Endothelial cell of umbilical vein (primary cell): Measurements from ENCODE around the gene SMCP. TPM values are rescaled to one million over a fixed set of nuclear protein-coding genes. Genes with fewer than 3 reads are reported as not detected.

Experiments
- BruUV-seq: library from RNA; stranded (reverse); fragments of 400-500 nt; replicated peaks from 2 replicates; lab custom pipeline; 2021; lab: Mats Ljungman, UMichigan
- CTCF ChIA-PET: fragments of 300-600, 350-600 bp; sonication (Branson Sonifier 250); formaldehyde crosslinking; loops from one replicate; lab custom pipeline; 2021; ENCODE audit warnings: antibody characterized with exemption, inconsistent platforms; lab: Charles Lee
- POLR2A ChIA-PET: fragments of 300-600, 350-600 bp; sonication (Branson Sonifier 250); formaldehyde crosslinking; loops from one replicate; lab custom pipeline; 2021; ENCODE audit warnings: antibody characterized with exemption, inconsistent platforms; lab: Charles Lee
- DNase-seq: peaks from one replicate; pipeline ENCODE4 v3.0.0-alpha.2; 2011; ENCODE audit warnings: low read depth, low spot score
- FAIRE-seq: peaks from 2 replicates; lab custom pipeline; 2011; peaks lifted over from hg19 to GRCh38; lab: Jason Lieb, UNC
- H2AFZ ChIP-seq: 2 replicates; pipeline ENCODE4 v1.6.0; 2012; ENCODE audit warnings: low read depth, low read length, control low read depth, inconsistent platforms
- H3K27ac ChIP-seq: 2 replicates; pipeline ENCODE4 v1.5.1; 2011; ENCODE audit warnings: low read depth, mild to moderate bottlenecking, control low read depth, low read length, moderate library complexity; ENCODE audit not compliant: insufficient read depth
- H3K27me3 ChIP-seq, 2 experiments: 2 replicates each; pipeline versions ENCODE4 v1.6.0 to v1.6.1; 2011; ENCODE audit warnings: low read length in 2 of 2, mixed read lengths in 1 of 2; ENCODE audit not compliant: control insufficient read depth in 2 of 2, insufficient read depth in 2 of 2
- H3K36me3 ChIP-seq, 2 experiments: 2 replicates in 1 of 2; 3 replicates in 1 of 2; pipeline ENCODE4 v1.5.1; 2011; ENCODE audit warnings: low read length in 2 of 2, mild to moderate bottlenecking in 1 of 2, moderate library complexity in 1 of 2; ENCODE audit not compliant: control insufficient read depth in 2 of 2, insufficient read depth in 2 of 2; ENCODE audit errors: extremely low read depth in 1 of 2
- H3K4me1 ChIP-seq: 3 replicates; pipeline ENCODE4 v1.5.1; 2011; ENCODE audit warnings: mild to moderate bottlenecking, low read length; ENCODE audit not compliant: control insufficient read depth, insufficient read depth; ENCODE audit errors: extremely low read depth
- H3K4me2 ChIP-seq: 2 replicates; pipeline ENCODE4 v1.6.1; 2011; ENCODE audit warnings: low read length, control low read depth, mixed read lengths; ENCODE audit not compliant: insufficient read depth
- H3K4me3 ChIP-seq, 3 experiments: fragments of 200-600 bp in 1 of 3; sonication (generic), shearing (Covaris generic) in 1 of 3; replicated peaks in 1 of 3; 2 replicates each; pipeline ENCODE4 v1.5.1; 2011 to 2016; ENCODE audit warnings: control low read depth in 3 of 3, low read length in 3 of 3, mild to moderate bottlenecking in 2 of 3, inconsistent platforms in 1 of 3, low read depth in 1 of 3, moderate library complexity in 1 of 3; ENCODE audit not compliant: insufficient read depth in 1 of 3
- H3K79me2 ChIP-seq: 2 replicates; pipeline ENCODE4 v1.6.0; 2012; ENCODE audit warnings: low read length, inconsistent platforms; ENCODE audit not compliant: control insufficient read depth, insufficient read depth
- H3K9ac ChIP-seq: replicated peaks from 2 replicates; pipeline ENCODE3; 2011; ENCODE audit warnings: low read length, control low read depth; ENCODE audit not compliant: insufficient read depth; ENCODE audit errors: extremely low read depth
- H3K9me1 ChIP-seq: replicated peaks from 3 replicates; pipeline ENCODE4 v1.6.0; 2011; ENCODE audit warnings: mild to moderate bottlenecking, low read length; ENCODE audit not compliant: control insufficient read depth, insufficient read depth; ENCODE audit errors: extremely low read depth
- H3K9me3 ChIP-seq: replicated peaks from 2 replicates; pipeline ENCODE4 v1.5.1; 2012; ENCODE audit warnings: low read length, inconsistent platforms; ENCODE audit not compliant: control insufficient read depth, insufficient read depth
- H4K20me1 ChIP-seq: replicated peaks from 2 replicates; pipeline ENCODE3; 2011; ENCODE audit warnings: mild to moderate bottlenecking, low read length; ENCODE audit not compliant: control insufficient read depth, insufficient read depth; ENCODE audit errors: extremely low read depth
- CTCF ChIP-seq, 2 donors: IDR thresholded peaks; 1 replicate in 1 of 2; 2 replicates in 1 of 2; pipeline ENCODE4 v1.5.1; 2011; ENCODE audit warnings: low read length in 2 of 2, mild to moderate bottlenecking in 2 of 2, moderate library complexity in 2 of 2, control low read depth in 1 of 2, inconsistent platforms in 1 of 2, low read depth in 1 of 2; ENCODE audit not compliant: insufficient read depth in 1 of 2; ENCODE audit errors: extremely low read depth in 1 of 2
- EZH2 ChIP-seq: IDR thresholded peaks from 2 replicates; pipeline ENCODE4 v1.6.1; 2012; ENCODE audit warnings: borderline replicate concordance, low read depth, mild to moderate bottlenecking, moderate library complexity, low read length, inconsistent platforms; ENCODE audit not compliant: severe bottlenecking
- FOS ChIP-seq: IDR thresholded peaks from 2 replicates; pipeline ENCODE4 v1.6.1; 2011; ENCODE audit warnings: mild to moderate bottlenecking, low read length, moderate library complexity, borderline replicate concordance; ENCODE audit not compliant: insufficient read depth
- GATA2 ChIP-seq: IDR thresholded peaks from 2 replicates; pipeline ENCODE4 v1.7.0; 2011; ENCODE audit warnings: low read depth, mild to moderate bottlenecking, moderate library complexity, mixed read lengths, low read length; ENCODE audit not compliant: insufficient read length, insufficient read depth
- JUN ChIP-seq: IDR thresholded peaks from 2 replicates; pipeline ENCODE4 v1.6.1; 2011; ENCODE audit warnings: borderline replicate concordance, low read depth; ENCODE audit not compliant: insufficient read length, insufficient read depth
- MAX ChIP-seq: IDR thresholded peaks from 2 replicates; pipeline ENCODE4 v1.6.1; 2011; ENCODE audit not compliant: insufficient read depth, insufficient read length
- MYC ChIP-seq: IDR thresholded peaks from one replicate; pipeline ENCODE4 v1.6.1; 2011; ENCODE audit warnings: mild to moderate bottlenecking, low read depth, low read length
- POLR2A ChIP-seq: IDR thresholded peaks from 2 replicates; pipeline ENCODE4 v1.6.1; 2012; ENCODE audit warnings: low read depth, mild to moderate bottlenecking, control low read depth, low read length
- POLR2AphosphoS5 ChIP-seq: IDR thresholded peaks from 2 replicates; pipeline ENCODE4 v1.6.1; 2012; ENCODE audit warnings: low read depth, mild to moderate bottlenecking, control low read depth, low read length, moderate library complexity; ENCODE audit not compliant: insufficient read depth
- dilution Hi-C: fragments of 300-500 bp; cut with MboI; formaldehyde crosslinking; loops from one replicate; pipeline ENCODE4 v1.15.0; 2019; ENCODE audit warnings: low sequenced_read_pairs; ENCODE audit not compliant: extremely low pct_ligation_motif_present
- intact Hi-C: fragments of 100-400 bp; cut with micrococcal nuclease; formaldehyde crosslinking; loops from one replicate; pipeline ENCODE4 v1.10.0; 2022
- polyA plus RNA-seq, 4 experiments: library from polyadenylated mRNA; depleted of rRNA in 3 of 4; stranded (reverse) in 3 of 4; unstranded in 1 of 4; fragments of >200 nt; gene quantifications; 2 replicates each; pipeline versions ENCODE4 v1.2.1 to v1.2.3, GENCODE V29; 2011 to 2012; ENCODE audit warnings: missing spikeins in 1 of 4
- total RNA-seq: library from RNA; stranded (reverse); gene quantifications from 2 replicates; pipeline ENCODE4 v1.2.3, GENCODE V29; 2021

The SMCP gene
- total and polyA plus RNA-seq, 2 donors (not counting 3 experiments of a cell fraction or from before 2014, with no cell fraction given): not detected

- no peaks in the 10 kb centered on the region for H3K9me3 ChIP-seq
These were observed 24.5 kb downstream of the SMCP start for GRCh38 chr1:152902636-152903035.

GRCh38 chr1:152904688-152905440, 26.7 kb downstream of the SMCP start:
- no peak for FAIRE-seq
- BruUV-seq: no TSS peak
- no peaks in the 10 kb centered on the region for H3K79me2 ChIP-seq
- dilution Hi-C loops: no loop called here
- no peaks in the 10 kb centered on the region for H3K36me3 ChIP-seq
- no peak overlapping the region for H3K9ac ChIP-seq
- no peak overlapping the region for H3K4me2 ChIP-seq
- no peaks in the 10 kb centered on the region for H3K4me1 ChIP-seq
- no peak for DNase-seq
- no peaks in the 10 kb centered on the region for H4K20me1 ChIP-seq
- no peak overlapping the region for H3K27ac ChIP-seq
- ChIA-PET POLR2A (no interaction called here), CTCF (no interaction called here)
- intact Hi-C loops: no loop called here
- H3K9me3 ChIP-seq: no peaks in the 10 kb centered on the region
- H3K9me1 ChIP-seq: no peaks in the 10 kb centered on the region
- no peak for TF ChIP-seq GATA2
- no peak for TF ChIP-seq POLR2AphosphoS5
- no peak for TF ChIP-seq EZH2
- TF ChIP-seq JUN: no peak
- no peak for TF ChIP-seq FOS
- no peak for TF ChIP-seq CTCF (IDR thresholded peaks at IDR 0.05; ENCODE audit: extremely low read depth in 1 of 2, insufficient read depth in 1 of 2, low read depth in 1 of 2, low read length in 2 of 2)
- no peak for TF ChIP-seq POLR2A
- TF ChIP-seq MYC: no peak
- no peak for TF ChIP-seq MAX
- no peak overlapping the region for H2AFZ ChIP-seq
- no peak overlapping the region for H3K4me3 ChIP-seq
- no peaks in the 10 kb centered on the region for H3K27me3 ChIP-seq

More at GRCh38 chr1:152902636-152903035, 24.5 kb downstream of the SMCP start:
- ChIA-PET POLR2A (no interaction called here), CTCF (no interaction called here)
- Histone ChIP-seq H3K9me1 (no peaks in the 10 kb centered on the region), H3K9ac (no peak overlapping the region), H3K4me2 (no peak overlapping the region), H3K4me1 (no peaks in the 10 kb centered on the region), H3K27ac (no peak overlapping the region), H3K79me2 (no peaks in the 10 kb centered on the region), H3K36me3 (no peaks in the 10 kb centered on the region), H3K27me3 (no peaks in the 10 kb centered on the region), H4K20me1 (no peaks in the 10 kb centered on the region), H3K4me3 (no peak overlapping the region), H2AFZ (no peak overlapping the region)
- no TSS peak for BruUV-seq
- intact Hi-C loops: no loop called here
- FAIRE-seq (no peak), DNase-seq (no peak)
- TF ChIP-seq EZH2 (no peak), MYC (no peak), GATA2 (no peak), POLR2A (no peak), MAX (no peak), FOS (no peak)
- dilution Hi-C loops: no loop called here
